GM12872 (cell line): ENCODE measurements around the gene FREM2.

ENCODE experiments used
- TF ChIP-seq, protein P1 (sequence below): IDR thresholded peaks from 3 replicates; pipeline ENCODE4 v1.5.1; 2011; ENCODE audit warnings: low read depth, mild to moderate bottlenecking, low read length, moderate library complexity; ENCODE audit not compliant: insufficient read depth

FREM2 gene

DNA sequence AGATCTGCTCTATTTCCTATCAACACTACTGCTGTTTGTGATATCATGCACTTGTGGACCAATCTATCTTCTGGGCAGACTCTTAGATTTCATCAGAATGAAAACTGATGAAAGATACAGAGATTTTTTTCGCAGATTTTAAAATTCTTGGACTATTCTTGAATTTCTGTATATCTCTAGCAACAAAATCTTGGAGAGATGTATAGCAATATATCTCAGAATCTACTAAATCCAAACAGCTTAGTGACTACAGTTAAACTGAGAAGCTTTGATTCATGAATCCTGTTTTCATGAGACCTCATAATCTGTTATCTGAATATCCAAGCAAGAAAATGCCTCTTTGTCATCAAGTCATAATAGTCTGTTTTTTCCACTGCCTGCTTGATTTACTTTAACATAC lies 28.0 kb upstream of the FREM2 start:
- TF ChIP-seq, protein P1, sequence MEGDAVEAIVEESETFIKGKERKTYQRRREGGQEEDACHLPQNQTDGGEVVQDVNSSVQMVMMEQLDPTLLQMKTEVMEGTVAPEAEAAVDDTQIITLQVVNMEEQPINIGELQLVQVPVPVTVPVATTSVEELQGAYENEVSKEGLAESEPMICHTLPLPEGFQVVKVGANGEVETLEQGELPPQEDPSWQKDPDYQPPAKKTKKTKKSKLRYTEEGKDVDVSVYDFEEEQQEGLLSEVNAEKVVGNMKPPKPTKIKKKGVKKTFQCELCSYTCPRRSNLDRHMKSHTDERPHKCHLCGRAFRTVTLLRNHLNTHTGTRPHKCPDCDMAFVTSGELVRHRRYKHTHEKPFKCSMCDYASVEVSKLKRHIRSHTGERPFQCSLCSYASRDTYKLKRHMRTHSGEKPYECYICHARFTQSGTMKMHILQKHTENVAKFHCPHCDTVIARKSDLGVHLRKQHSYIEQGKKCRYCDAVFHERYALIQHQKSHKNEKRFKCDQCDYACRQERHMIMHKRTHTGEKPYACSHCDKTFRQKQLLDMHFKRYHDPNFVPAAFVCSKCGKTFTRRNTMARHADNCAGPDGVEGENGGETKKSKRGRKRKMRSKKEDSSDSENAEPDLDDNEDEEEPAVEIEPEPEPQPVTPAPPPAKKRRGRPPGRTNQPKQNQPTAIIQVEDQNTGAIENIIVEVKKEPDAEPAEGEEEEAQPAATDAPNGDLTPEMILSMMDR, result no peak

DNA sequence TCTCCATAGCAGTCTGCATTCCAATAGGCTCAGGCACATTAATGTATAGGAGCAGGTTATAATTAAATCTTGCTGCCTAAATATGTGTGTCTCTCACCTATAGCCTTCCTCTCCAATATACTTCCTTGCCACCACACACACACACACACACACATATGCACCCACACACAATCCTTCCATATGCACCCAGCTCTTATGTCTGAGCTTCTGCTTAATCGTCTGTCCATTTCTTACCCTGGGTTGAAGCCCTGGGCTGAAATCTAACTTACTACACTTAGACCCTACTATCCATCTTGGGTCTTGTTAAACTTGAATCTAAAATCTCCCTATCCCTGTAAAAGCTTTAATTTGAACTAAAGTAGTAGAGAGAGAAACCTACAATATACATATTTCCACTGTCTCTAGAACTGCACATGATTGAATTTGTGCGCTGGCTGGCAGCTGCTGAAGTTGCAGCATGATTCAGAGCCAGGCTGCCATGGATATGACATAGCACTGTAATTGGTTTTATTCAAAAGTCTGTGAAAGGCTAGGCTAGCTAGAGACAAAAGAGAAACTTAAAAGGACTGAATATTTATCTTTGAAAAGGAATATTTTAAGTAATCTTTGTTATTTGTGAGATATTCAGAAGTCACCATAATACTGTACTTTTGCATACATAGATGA lies 25.7 kb upstream of the FREM2 start:
- TF ChIP-seq, protein P1, result no peak

DNA sequence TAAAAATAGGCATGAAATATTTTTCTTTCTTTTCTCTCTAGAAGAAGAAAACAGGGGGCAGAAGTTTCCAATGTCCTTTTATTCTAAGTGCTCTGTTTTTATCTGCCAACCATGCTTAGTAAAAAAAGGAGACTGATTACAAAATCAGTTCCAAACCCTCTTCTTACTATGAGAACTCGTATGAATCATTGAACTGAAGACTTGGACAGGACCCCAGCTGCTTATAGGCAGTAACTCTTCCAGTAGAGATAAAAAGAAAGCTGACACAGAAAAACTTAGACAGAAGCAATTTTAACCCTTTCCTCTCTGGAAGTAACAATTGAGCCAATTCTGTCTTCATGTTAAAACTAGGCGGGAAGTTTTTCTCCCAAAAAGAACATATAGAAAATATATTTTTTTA lies 24.5 kb upstream of the FREM2 start:
- TF ChIP-seq, protein P1, result no peak

DNA sequence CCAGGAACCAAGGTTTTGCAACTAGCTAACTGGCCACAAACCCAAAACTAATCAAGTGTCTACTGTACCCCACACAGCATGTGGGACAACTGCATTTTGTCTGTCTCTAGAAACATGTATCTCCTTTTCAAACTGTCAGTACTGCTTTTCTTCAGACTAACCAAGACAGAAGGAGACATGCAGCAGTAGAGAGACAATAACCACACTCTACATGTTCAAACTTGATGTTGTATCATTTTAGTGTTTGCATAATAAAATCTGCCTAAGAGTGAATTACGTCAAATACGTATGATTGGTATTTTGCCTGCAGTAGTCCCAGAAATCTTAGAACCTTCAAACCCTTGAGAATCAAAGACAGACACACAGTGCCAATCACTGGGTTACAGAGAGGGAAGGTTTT lies 22.0 kb upstream of the FREM2 start:
- TF ChIP-seq, protein P1, result no peak

DNA sequence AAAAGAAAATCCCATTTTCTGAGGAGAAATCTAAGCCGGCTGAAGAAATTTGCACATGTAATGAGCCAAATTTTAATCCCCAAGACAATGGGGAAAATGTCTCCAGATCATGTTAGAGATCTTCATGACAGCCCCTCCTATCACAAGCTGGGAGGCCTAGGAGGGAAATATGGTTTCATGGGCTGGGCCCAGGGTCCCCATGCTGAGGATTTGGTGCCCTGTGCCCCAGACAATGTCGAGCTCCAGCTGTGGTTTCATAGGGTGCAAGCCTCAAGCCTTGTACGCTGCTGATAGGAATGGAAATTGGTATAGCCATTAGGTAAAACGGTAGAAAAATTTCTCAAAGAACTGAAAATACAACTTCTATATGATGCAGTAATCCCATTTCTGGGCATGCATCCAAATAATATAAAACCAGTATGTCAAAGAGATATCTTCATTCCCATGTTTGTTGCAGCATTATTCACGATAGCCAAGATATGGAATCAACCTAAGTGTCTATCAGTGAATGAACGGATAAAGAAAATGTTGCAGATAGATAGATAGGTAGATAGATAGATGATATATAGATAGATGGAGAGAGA lies 19.3 kb upstream of the FREM2 start:
- TF ChIP-seq, protein P1, result no peak

DNA sequence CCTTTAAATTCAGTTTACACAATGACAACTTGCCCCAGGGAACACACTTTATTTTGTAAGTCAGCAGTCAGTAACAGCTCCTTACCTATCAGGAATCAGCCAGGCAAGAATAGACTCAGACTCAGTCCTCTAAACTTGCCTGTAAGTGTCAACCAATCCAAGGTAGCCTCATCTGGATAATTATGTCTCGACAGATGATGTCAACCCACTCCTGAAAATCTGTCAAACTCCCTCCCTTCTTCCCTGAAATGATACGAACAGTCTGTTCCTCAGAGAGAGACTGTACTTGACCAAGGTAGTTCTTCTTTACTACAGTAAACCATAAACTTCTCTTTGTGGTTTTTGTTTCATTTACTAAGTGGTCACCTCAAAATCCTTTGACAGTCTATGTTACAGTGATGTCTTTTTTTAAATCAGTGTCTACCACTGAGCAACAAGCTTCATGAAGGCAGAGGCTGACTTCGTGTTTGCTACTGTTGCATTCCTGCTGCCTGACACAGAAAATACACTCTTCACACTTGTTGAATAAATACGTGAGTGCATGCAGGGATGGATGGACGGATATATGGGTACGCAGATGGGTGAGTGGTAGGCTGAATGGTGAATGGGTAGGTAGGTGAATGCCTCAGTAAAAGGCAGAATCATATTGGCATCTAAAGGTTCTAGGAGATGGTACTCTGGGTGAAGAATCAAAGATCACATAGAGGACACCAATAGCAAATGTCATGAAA lies 17.5 kb upstream of the FREM2 start:
- TF ChIP-seq, protein P1, result no peak

DNA sequence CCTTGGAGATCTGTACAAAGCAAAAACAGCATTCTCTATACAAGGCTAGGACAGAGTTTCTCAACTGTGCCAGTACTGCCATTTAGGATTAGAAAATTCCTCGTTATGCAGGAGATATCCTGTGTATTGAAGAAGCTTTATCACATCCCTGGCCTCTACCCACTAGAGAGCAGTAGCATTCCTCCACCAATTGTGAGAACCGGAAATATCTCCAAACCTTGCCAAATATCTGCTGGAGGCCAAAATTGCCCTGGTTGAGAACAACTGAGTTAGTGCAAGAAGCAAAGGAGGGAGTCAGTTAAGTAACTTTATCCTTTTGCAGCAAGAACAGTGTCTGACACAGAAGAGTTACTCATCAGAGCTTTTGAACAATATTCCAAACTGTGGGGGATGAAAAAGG lies 16.2 kb upstream of the FREM2 start:
- TF ChIP-seq, protein P1, result no peak
